GM18870 (cell line): ENCODE data around the gene WDR26.
"Not testable (repeated sequence)": the region's sequence is repeated elsewhere in the genome, so short reads cannot be mapped to it uniquely, and the experiment has no call there.

Experiments
- ATAC-seq: cut with Tn5 transposase; IDR thresholded peaks from one replicate; pipeline ENCODE4 v1.9.1; 2021; ENCODE audit warnings: moderate library complexity; ENCODE audit not compliant: unreplicated experiment

Gene WDR26

DNA sequence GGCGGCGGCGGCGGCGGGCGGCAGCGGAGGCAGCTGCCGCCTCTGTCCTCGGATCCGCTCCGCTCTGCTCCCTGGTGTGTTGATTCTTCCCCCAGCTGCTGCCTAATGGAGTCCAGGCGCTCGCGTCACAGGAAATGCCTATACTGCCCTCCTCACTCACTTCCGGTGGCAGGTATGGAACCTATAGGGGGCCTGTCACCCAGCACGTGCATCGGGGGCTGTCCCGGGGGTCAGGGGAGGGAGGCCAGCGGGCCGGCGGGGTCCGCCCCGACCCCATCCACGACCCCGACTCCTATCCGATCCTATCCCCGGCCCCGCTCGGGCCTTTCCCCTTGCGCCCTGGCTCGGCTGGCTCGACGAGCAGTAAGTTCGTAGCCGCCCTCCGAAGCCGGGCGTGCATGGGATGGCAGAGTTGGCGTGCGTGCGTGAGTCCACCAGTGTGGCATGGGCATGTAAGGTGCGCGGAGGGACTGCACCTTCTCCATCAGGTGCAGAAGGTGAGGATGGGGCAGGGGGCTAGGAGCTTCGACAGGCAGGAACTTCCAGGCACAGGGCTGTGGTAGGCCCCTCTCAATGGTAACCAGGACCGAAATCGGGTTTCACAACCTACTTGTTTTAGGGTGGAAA lies at the start of gene WDR26:
WDR26 (minus strand) TSS at position 107 of the 627 bp plus-strand sequence.
- ATAC-seq = peak; percentile 86

- not testable (repeated sequence) for ATAC-seq
These were observed 48.6 kb upstream of the WDR26 start for GRCh38 chr1:224483206-224483605.

DNA sequence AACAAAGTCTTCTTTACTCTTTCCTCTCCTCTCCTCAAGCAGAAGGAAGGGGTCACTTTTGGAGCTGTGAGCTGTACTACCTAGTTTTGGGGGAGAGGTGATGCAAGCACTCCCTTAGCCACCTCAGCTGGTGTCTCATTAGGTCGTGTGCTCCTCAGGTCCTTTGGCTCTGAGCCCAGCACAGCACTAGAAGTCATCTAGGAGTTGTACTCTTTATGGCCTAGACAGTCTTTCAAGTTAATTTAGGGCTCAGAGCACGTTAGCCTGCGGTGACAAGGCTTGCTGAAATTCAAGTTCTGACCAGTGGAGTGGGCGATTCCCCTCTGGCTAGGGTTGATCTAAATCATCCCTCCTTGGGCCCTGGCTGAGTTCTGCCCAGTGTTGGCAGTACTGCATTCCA lies 48.0 kb upstream of the WDR26 start:
- no peak for ATAC-seq

- no peak for ATAC-seq
These were observed 47.0 kb upstream of the WDR26 start for GRCh38 chr1:224481601-224482000.

- ATAC-seq = not testable (repeated sequence)
These were observed 46.4 kb upstream of the WDR26 start for GRCh38 chr1:224480888-224481459.

GRCh38 chr1:224480200-224480599 lies 45.6 kb upstream of the WDR26 start:
- not testable (repeated sequence) for ATAC-seq

- ATAC-seq = no peak
These were observed 38.2 kb upstream of the WDR26 start for GRCh38 chr1:224472806-224473205.

DNA sequence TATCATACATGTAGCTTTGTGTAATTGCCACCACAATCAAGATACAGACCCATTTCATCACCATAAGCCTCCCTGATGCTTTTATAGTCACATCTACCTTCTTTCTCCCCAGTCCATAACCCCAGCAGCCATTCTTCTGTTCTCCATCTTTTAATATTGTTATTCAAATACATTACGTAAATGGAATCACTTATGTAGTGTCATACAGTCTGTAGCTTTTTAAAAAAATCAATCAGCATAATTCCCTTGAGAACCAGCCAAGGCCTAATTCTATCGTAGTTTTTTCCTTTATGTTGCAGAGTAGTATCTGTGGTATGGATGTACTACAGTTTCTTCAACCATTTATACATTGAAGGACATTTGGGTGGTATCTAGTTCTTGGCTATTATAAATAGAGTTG lies 31.6 kb upstream of the WDR26 start:
- no peak for ATAC-seq

GRCh38 chr1:224459966-224460365 lies 25.4 kb upstream of the WDR26 start:
- no peak for ATAC-seq

DNA sequence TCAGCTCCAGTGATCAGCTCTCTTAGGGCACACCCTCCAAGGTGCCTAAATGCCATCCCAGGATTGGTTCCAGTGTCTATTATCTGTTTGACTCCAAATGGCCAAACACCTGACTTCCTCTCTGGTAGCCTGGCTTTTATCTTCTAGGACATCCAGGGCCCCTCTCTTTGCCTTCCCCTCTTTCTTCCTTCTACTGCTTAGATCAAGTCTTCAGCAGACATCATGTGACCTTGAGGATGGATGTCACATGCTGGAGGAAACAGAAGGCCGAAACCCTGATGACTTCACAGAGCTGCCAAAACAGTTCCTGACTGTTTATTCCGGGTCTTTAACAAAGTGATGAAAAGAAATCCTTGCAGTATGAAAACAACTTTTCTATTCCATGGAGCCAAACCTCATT lies 24.4 kb upstream of the WDR26 start:
- ATAC-seq = no peak

GRCh38 chr1:224458296-224458695 lies 23.7 kb upstream of the WDR26 start:
- no peak for ATAC-seq

GRCh38 chr1:224457782-224458144 lies 23.2 kb upstream of the WDR26 start:
- no peak for ATAC-seq

GRCh38 chr1:224456637-224456953 lies 22.0 kb upstream of the WDR26 start:
- no peak for ATAC-seq

- no peak for ATAC-seq
These were observed 19.9 kb upstream of the WDR26 start for GRCh38 chr1:224454402-224455055.

GRCh38 chr1:224450561-224451350 lies 16.2 kb upstream of the WDR26 start:
- ATAC-seq = no peak

DNA sequence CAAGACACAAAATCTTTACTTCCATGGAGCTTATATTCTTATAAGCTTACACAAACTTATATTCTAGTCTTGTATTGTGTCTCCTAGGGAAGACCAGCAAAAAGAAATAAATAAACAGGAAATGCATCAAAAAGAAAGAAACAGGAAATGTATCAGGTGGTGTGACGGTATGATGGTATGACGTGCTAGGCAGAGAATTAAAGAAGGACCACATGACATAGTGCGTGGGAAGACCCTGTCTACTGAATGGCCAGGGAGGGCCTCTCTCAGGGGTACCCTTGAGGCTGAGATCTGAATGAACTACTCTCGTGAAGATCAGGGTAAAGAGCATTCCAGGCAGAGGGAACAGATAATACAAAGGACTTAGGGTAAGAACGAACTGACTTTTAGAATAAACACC lies 15.6 kb upstream of the WDR26 start:
- no peak for ATAC-seq

- ATAC-seq = no peak
These were observed 13.9 kb upstream of the WDR26 start for GRCh38 chr1:224448453-224449017.

DNA sequence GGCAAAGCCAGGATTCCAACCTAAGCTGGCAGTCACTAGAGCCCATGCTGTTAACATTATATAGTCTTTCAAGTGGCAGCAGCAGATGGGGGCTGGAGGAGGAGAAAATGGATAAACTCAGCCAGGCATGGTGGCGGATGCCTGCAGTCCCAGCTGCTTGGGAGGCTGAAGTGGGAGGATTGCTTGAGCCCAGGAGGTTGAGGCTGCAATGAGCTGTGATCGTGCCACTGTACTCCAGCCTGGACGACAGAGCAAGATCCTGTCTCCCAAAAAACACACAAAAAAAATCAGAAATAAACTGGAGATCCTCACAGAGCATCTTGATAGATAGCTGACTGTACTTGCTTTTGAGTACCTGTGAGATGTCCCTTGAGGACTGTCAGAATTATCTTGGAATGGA lies 13.4 kb upstream of the WDR26 start:
- no peak for ATAC-seq

GRCh38 chr1:224447251-224447650 lies 12.7 kb upstream of the WDR26 start:
- no peak for ATAC-seq

GRCh38 chr1:224438989-224439388 lies 4.4 kb upstream of the WDR26 start:
- ATAC-seq = no peak

- no peak for ATAC-seq
These were observed 1.4 kb upstream of the WDR26 start for GRCh38 chr1:224435999-224436398.
